ENCODE results near the gene SBNO1. TPM values are rescaled to one million over a fixed set of nuclear protein-coding genes. Genes with fewer than 3 reads are reported as not detected.
A peak's percentile ranks its signal among the peaks of the same experiment; 100 is the strongest.
"Not testable (repeated sequence)": the region's sequence is repeated elsewhere in the genome, so short reads cannot be mapped to it uniquely, and the experiment has no call there.

SBNO1 gene
- total RNA-seq, 2 experiments from 2014 or later = 44.3 to 45.4 TPM

- POLR2A ChIA-PET = interaction anchor here (0.6 to 1.3 kb wide), 2 partner anchors 17 to 29 kb away, joined by 3 read pairs; no protein-coding TSS in a partner anchor
- CTCF ChIA-PET = no interaction called here
- DNase-seq = no peak
- Mint-ChIP-seq H3K27ac (no peak overlapping the region), H3K4me3 (no peak overlapping the region), H3K27me3 (no peaks in the 10 kb centered on the region), H3K9me3 (no peaks in the 10 kb centered on the region), H3K4me1 (ENCODE audit: low read depth) (no peaks in the 10 kb centered on the region), H3K36me3 (ENCODE audit: low read depth) (peaks cover 34% of the 10 kb centered on the region)
- no peak for ATAC-seq
- no peak for TF ChIP-seq CTCF (IDR thresholded peaks at IDR 0.05)
- intact Hi-C loops (cut with micrococcal nuclease) = no loop called here
Measured at GRCh38 chr12:123319273-123319672, 45.4 kb downstream of the SBNO1 start.

GRCh38 chr12:123313046-123313445 is 51.6 kb downstream of the SBNO1 start:
- H3K4me1 Mint-ChIP-seq (ENCODE audit: low read depth); H3K9me3 Mint-ChIP-seq; POLR2A ChIA-PET; H3K4me3 Mint-ChIP-seq; ATAC-seq; DNase-seq; H3K27ac Mint-ChIP-seq; intact Hi-C loops (cut with micrococcal nuclease); H3K27me3 Mint-ChIP-seq: not testable (repeated sequence)
- CTCF ChIA-PET = interaction anchor here (1.0 kb wide), 1 partner anchor 27 kb away, joined by 3 read pairs; no protein-coding TSS in a partner anchor
- H3K36me3 Mint-ChIP-seq (ENCODE audit: low read depth) = peaks cover 41% of the 10 kb centered on the region

- Mint-ChIP-seq H3K36me3 (ENCODE audit: low read depth) (peaks cover 39% of the 10 kb centered on the region), H3K9me3 (no peaks in the 10 kb centered on the region), H3K27ac (peak overlapping the region; percentile 5), H3K27me3 (no peaks in the 10 kb centered on the region), H3K4me3 (no peak overlapping the region), H3K4me1 (ENCODE audit: low read depth) (no peaks in the 10 kb centered on the region)
- no peak for DNase-seq
- POLR2A ChIA-PET = no interaction called here
- TF ChIP-seq CTCF (IDR thresholded peaks at IDR 0.05) = no peak
- ATAC-seq = no peak
- CTCF ChIA-PET = interaction anchor here (0.6 kb wide), 1 partner anchor 412 kb away, joined by 3 read pairs; no protein-coding TSS in a partner anchor
- intact Hi-C loops (cut with micrococcal nuclease) = no loop called here
Measured at GRCh38 chr12:123306200-123306599, 58.4 kb downstream of the SBNO1 start.

GRCh38 chr12:123305136-123305535 is 59.5 kb downstream of the SBNO1 start:
- TF ChIP-seq CTCF (IDR thresholded peaks at IDR 0.05) = no peak
- no peaks in the 10 kb centered on the region for H3K9me3 Mint-ChIP-seq
- H3K27me3 Mint-ChIP-seq = no peaks in the 10 kb centered on the region
- ATAC-seq = no peak
- DNase-seq = no peak
- intact Hi-C loops (cut with micrococcal nuclease) = no loop called here
- peaks cover 37% of the 10 kb centered on the region for H3K36me3 Mint-ChIP-seq (ENCODE audit: low read depth)
- H3K4me3 Mint-ChIP-seq = no peak overlapping the region
- ChIA-PET CTCF (no interaction called here), POLR2A (no interaction called here)
- no peaks in the 10 kb centered on the region for H3K4me1 Mint-ChIP-seq (ENCODE audit: low read depth)
- peak overlapping the region; percentile 66 for H3K27ac Mint-ChIP-seq

GRCh38 chr12:123293178-123293760 is 71.4 kb downstream of the SBNO1 start:
- Mint-ChIP-seq H3K4me3 (no peak overlapping the region), H3K36me3 (ENCODE audit: low read depth) (peaks cover 25% of the 10 kb centered on the region), H3K27ac (peak overlapping the region; percentile 30), H3K27me3 (no peaks in the 10 kb centered on the region), H3K4me1 (ENCODE audit: low read depth) (peaks cover 2% of the 10 kb centered on the region), H3K9me3 (no peaks in the 10 kb centered on the region)
- DNase-seq (no peak), ATAC-seq (no peak)
- no peak for TF ChIP-seq CTCF (IDR thresholded peaks at IDR 0.05)
- POLR2A ChIA-PET = interaction anchor here (1.0 kb wide), 1 partner anchor 52 kb away, joined by 4 read pairs; no protein-coding TSS in a partner anchor
- intact Hi-C loops (cut with micrococcal nuclease) = no loop called here
- CTCF ChIA-PET = interaction anchor here (1.2 to 1.4 kb wide), 2 partner anchors 70 to 500 kb away, joined by 3 read pairs; no protein-coding TSS in a partner anchor

Measured in activated CD8-positive, alpha-beta T cell treated with anti-CD3 and anti-CD28 coated beads for 36 hours (primary cell).